Measurements from ENCODE around the gene ABCA2. TPM values are rescaled to one million over a fixed set of nuclear protein-coding genes. Genes with fewer than 3 reads are reported as not detected.
A peak's percentile ranks its signal among the peaks of the same experiment; 100 is the strongest.

The ABCA2 gene
- total RNA-seq, 1 experiment from 2014 or later, result 22.4 TPM

DNA sequence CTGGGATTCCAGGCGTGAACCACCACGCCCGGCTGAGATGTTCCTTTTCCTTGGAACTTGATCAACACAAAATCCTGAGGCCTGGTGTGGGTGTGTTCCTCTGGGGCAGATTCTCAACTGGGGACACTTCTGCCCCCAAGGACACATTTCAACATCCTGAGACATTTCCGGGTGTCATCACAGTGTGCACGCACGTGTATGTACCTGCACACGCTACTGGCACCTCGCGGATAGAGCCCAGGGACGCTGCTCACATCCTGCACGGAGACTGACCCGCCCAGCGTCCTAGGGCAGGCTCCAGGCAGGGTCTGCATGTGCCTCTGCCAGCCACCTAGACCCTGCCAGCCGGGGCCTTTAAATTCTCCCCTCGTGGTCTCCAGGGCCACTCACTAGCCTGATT, 34.3 kb upstream of the ABCA2 start:
- H3K23ac ChIP-seq (ENCODE audit: insufficient read length, low read depth, low read length), result no peak overlapping the region
- peaks cover 0 to 5% (median 4%) of the 10 kb centered on the region in 3 experiments; a peak in 4 of 7 replicates for H3K36me3 Mint-ChIP-seq (ENCODE audit: insufficient read depth in 1 of 3, low read depth in 3 of 3)
- peaks cover 0 to 3% of the 10 kb centered on the region in 2 experiments; a peak in 1 of 4 replicates for H3K4me1 Mint-ChIP-seq
- H3K4ac ChIP-seq (ENCODE audit: low read depth, low read length), result no peak overlapping the region
- no peak overlapping the region for H3K14ac ChIP-seq (ENCODE audit: insufficient read depth, low read length)
- H3K4me1 ChIP-seq (ENCODE audit: insufficient read depth, low read length), result no peaks in the 10 kb centered on the region
- TF ChIP-seq, protein P1, sequence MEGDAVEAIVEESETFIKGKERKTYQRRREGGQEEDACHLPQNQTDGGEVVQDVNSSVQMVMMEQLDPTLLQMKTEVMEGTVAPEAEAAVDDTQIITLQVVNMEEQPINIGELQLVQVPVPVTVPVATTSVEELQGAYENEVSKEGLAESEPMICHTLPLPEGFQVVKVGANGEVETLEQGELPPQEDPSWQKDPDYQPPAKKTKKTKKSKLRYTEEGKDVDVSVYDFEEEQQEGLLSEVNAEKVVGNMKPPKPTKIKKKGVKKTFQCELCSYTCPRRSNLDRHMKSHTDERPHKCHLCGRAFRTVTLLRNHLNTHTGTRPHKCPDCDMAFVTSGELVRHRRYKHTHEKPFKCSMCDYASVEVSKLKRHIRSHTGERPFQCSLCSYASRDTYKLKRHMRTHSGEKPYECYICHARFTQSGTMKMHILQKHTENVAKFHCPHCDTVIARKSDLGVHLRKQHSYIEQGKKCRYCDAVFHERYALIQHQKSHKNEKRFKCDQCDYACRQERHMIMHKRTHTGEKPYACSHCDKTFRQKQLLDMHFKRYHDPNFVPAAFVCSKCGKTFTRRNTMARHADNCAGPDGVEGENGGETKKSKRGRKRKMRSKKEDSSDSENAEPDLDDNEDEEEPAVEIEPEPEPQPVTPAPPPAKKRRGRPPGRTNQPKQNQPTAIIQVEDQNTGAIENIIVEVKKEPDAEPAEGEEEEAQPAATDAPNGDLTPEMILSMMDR (conservative IDR thresholded peaks at IDR 0.05), result no peak
- H2BK120ac ChIP-seq (ENCODE audit: low read depth, low read length, poor library complexity, severe bottlenecking), result no peak overlapping the region
- H2BK20ac ChIP-seq (ENCODE audit: low read depth, low read length, poor library complexity, severe bottlenecking), result no peak overlapping the region
- H3K27ac Mint-ChIP-seq, result peak overlapping the region in 1 of 3 experiments; percentile 49; a peak in 1 of 7 replicates
- peaks cover 12% of the 10 kb centered on the region for H3K27me3 Mint-ChIP-seq (ENCODE audit: low read depth)
- H3T11ph ChIP-seq (ENCODE audit: low read length), result no peak overlapping the region
- no peaks in the 10 kb centered on the region for H3K27me3 ChIP-seq (ENCODE audit: insufficient read depth, low read length)
- no peak overlapping the region for H4K5ac ChIP-seq (ENCODE audit: insufficient read length, low read depth, low read length)
- no peaks in the 10 kb centered on the region for H3K9me3 ChIP-seq (ENCODE audit: control insufficient read depth, low read depth, low read length)
- H4K20me1 ChIP-seq (ENCODE audit: control insufficient read depth, insufficient read depth, insufficient read length), result no peaks in the 10 kb centered on the region
- no peak overlapping the region for H2BK5ac ChIP-seq (ENCODE audit: insufficient read length, low read length)
- H3K9me3 Mint-ChIP-seq, result no peaks in the 10 kb centered on the region
- H3K18ac ChIP-seq (ENCODE audit: insufficient read length, low read depth, low read length), result no peak overlapping the region
- no peak overlapping the region for H2BK12ac ChIP-seq (ENCODE audit: insufficient read length, low read depth, low read length)
- H2AFZ ChIP-seq (ENCODE audit: low read length), result no peak overlapping the region
- H3K56ac ChIP-seq (ENCODE audit: insufficient read length, low read depth, low read length), result no peak overlapping the region
- H2BK15ac ChIP-seq (ENCODE audit: low read depth, low read length), result no peak overlapping the region
- no peak overlapping the region for H3K4me3 Mint-ChIP-seq
- no peak overlapping the region for H3K4me2 ChIP-seq (ENCODE audit: insufficient read depth, insufficient read length, low read length)
- DNase-seq, result no peak
- H3K9ac ChIP-seq (ENCODE audit: extremely low read depth, insufficient read length, low read length), result no peak overlapping the region
- H3K79me2 ChIP-seq (ENCODE audit: insufficient read depth, low read length), result no peaks in the 10 kb centered on the region
- no peaks in the 10 kb centered on the region for H3K23me2 ChIP-seq (ENCODE audit: insufficient read length, low read depth, low read length, poor library complexity, severe bottlenecking)
- no peak overlapping the region for H3K27ac ChIP-seq (ENCODE audit: insufficient read length, low read depth, low read length)
- H4K8ac ChIP-seq (replicated peaks; ENCODE audit: insufficient read length, low read depth, low read length), result no peak overlapping the region
- H2AK5ac ChIP-seq (ENCODE audit: insufficient read length, low read length), result no peak overlapping the region
- no peak overlapping the region for H4K91ac ChIP-seq (ENCODE audit: insufficient read length, low read depth, low read length)
- no CpG with 5 or more reads among the region's 15 CpGs for WGBS (ENCODE audit: extremely low coverage, insufficient read length, low lambda C conversion rate)
- no peaks in the 10 kb centered on the region for H3K79me1 ChIP-seq (ENCODE audit: insufficient read depth, low read depth, low read length, poor library complexity, severe bottlenecking)

Data from H9 (cell line).